ENCODE data around the gene BNIP1.

DNA sequence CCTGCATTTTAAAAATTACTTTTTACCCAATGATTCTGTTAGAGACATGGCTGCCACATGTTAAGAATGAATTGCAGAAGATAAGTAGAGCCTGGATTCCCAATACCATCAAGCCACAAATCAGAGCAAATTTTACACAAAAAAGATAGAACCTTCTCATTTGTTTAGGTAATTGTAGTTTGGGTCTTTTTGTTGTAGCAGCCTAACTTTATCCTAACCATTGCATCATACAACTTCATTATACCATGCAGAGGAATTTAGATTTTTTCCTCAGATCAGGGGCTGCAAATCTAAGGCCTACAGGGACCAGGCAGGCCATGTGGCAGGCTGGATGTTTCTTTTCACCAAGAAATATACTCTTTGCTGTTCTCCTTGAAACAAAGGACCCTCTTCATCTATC lies 56.0 kb downstream of the BNIP1 start:
- TF ChIP-seq, protein P1, sequence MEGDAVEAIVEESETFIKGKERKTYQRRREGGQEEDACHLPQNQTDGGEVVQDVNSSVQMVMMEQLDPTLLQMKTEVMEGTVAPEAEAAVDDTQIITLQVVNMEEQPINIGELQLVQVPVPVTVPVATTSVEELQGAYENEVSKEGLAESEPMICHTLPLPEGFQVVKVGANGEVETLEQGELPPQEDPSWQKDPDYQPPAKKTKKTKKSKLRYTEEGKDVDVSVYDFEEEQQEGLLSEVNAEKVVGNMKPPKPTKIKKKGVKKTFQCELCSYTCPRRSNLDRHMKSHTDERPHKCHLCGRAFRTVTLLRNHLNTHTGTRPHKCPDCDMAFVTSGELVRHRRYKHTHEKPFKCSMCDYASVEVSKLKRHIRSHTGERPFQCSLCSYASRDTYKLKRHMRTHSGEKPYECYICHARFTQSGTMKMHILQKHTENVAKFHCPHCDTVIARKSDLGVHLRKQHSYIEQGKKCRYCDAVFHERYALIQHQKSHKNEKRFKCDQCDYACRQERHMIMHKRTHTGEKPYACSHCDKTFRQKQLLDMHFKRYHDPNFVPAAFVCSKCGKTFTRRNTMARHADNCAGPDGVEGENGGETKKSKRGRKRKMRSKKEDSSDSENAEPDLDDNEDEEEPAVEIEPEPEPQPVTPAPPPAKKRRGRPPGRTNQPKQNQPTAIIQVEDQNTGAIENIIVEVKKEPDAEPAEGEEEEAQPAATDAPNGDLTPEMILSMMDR (IDR thresholded peaks at IDR 0.05; ENCODE audit: insufficient read depth, low read depth, low read length): no peak
- TF ChIP-seq EZH2 (IDR thresholded peaks at IDR 0.05; ENCODE audit: insufficient read depth, low read length): no peak
